ENCODE measurements around the gene MYPOP.

DNA sequence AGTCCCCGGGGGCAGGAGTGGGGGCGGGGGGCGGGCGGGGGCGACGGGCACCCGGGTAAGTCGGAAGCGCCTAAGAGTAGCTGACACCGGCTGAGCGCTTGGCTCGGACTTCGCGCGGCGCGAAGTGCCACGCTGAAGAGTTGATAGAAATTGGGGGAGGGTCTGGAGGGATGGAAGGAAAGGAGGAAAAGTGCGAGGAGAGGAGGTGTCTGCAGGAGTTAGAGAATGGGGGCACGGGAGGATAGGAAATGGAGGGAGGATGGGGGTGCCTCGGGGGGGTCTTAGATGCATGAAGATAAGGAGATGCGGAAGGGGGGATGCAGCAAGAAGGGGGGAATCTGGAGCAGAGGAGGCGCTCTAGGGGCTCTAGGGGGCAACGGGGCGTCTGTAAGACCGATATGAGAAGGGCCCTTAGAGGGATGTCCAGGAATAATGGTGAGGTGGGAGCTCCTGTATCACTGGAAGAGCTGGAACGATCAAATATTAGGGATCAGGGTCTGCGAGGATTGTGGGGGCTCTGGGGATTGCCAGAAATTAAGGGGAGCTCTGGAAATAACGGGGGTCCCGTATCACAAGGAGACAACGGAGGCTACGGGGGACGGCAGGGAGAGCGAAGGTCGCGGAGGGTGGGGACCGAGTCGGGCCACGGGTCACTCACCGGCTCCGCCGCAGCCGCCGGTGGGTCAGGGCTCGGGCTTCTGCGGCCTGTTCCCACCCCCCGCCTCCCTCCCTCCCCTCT lies at the start of gene MYPOP:
- TF ChIP-seq, protein P1, sequence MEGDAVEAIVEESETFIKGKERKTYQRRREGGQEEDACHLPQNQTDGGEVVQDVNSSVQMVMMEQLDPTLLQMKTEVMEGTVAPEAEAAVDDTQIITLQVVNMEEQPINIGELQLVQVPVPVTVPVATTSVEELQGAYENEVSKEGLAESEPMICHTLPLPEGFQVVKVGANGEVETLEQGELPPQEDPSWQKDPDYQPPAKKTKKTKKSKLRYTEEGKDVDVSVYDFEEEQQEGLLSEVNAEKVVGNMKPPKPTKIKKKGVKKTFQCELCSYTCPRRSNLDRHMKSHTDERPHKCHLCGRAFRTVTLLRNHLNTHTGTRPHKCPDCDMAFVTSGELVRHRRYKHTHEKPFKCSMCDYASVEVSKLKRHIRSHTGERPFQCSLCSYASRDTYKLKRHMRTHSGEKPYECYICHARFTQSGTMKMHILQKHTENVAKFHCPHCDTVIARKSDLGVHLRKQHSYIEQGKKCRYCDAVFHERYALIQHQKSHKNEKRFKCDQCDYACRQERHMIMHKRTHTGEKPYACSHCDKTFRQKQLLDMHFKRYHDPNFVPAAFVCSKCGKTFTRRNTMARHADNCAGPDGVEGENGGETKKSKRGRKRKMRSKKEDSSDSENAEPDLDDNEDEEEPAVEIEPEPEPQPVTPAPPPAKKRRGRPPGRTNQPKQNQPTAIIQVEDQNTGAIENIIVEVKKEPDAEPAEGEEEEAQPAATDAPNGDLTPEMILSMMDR (IDR thresholded peaks at IDR 0.05) = no peak
- TF ChIP-seq POLR2A (IDR thresholded peaks at IDR 0.05) = no peak

Measured in heart left ventricle (tissue), 13 donors.